Measurements from ENCODE around the gene FNDC4.
A peak's percentile ranks its signal among the peaks of the same experiment; 100 is the strongest.
"Not testable (repeated sequence)": the region's sequence is repeated elsewhere in the genome, so short reads cannot be mapped to it uniquely, and the experiment has no call there.

The FNDC4 gene

GRCh38 chr2:27494944-27495554 lies at the start of gene FNDC4:
FNDC4 (minus strand) TSS chr2:27495200; CDS start chr2:27494679, 521 bp downstream.
- FAIRE-seq (no peak), DNase-seq (ENCODE audit: insufficient read length, low spot score) (no peak)
- peak; percentile 40; the same call in 1 of the 2 replicates for TF ChIP-seq POLR2A (IDR thresholded peaks at IDR 0.05; ENCODE audit: low read depth, low read length)

GRCh38 chr2:27544143-27544821 lies 49.3 kb upstream of the FNDC4 start:
- FAIRE-seq (no peak), DNase-seq (ENCODE audit: insufficient read length, low spot score) (no peak)
- TF ChIP-seq POLR2A (IDR thresholded peaks at IDR 0.05; ENCODE audit: low read depth, low read length) = no peak

GRCh38 chr2:27539649-27540048 lies 44.6 kb upstream of the FNDC4 start:
- FAIRE-seq; DNase-seq (ENCODE audit: insufficient read length, low spot score): not testable (repeated sequence)

GRCh38 chr2:27538839-27539450 lies 43.9 kb upstream of the FNDC4 start:
- not testable (repeated sequence) for DNase-seq (ENCODE audit: insufficient read length, low spot score); FAIRE-seq

- no peak for TF ChIP-seq POLR2A (IDR thresholded peaks at IDR 0.05; ENCODE audit: low read depth, low read length)
- FAIRE-seq = no peak
- DNase-seq (ENCODE audit: insufficient read length, low spot score) = no peak
Observed at GRCh38 chr2:27537287-27537686, 42.3 kb upstream of the FNDC4 start.

GRCh38 chr2:27531983-27532382 lies 37.0 kb upstream of the FNDC4 start:
- no peak for TF ChIP-seq POLR2A (IDR thresholded peaks at IDR 0.05; ENCODE audit: low read depth, low read length)
- no peak for DNase-seq (ENCODE audit: insufficient read length, low spot score)
- no peak for FAIRE-seq

GRCh38 chr2:27527182-27527581 lies 32.2 kb upstream of the FNDC4 start:
- no peak for DNase-seq (ENCODE audit: insufficient read length, low spot score)
- peak; percentile 60 for FAIRE-seq
- no peak for TF ChIP-seq POLR2A (IDR thresholded peaks at IDR 0.05; ENCODE audit: low read depth, low read length)

- no peak for TF ChIP-seq POLR2A (IDR thresholded peaks at IDR 0.05; ENCODE audit: low read depth, low read length)
- no peak for DNase-seq (ENCODE audit: insufficient read length, low spot score)
- FAIRE-seq = no peak
Observed at GRCh38 chr2:27522400-27522945, 27.5 kb upstream of the FNDC4 start.

- no peak for FAIRE-seq
- no peak for DNase-seq (ENCODE audit: insufficient read length, low spot score)
- TF ChIP-seq POLR2A (IDR thresholded peaks at IDR 0.05; ENCODE audit: low read depth, low read length) = no peak
Observed at GRCh38 chr2:27520316-27520715, 25.3 kb upstream of the FNDC4 start.

GRCh38 chr2:27518782-27519113 lies 23.7 kb upstream of the FNDC4 start:
- DNase-seq (ENCODE audit: insufficient read length, low spot score) (no peak), FAIRE-seq (no peak)
- TF ChIP-seq POLR2A (IDR thresholded peaks at IDR 0.05; ENCODE audit: low read depth, low read length) = no peak

- FAIRE-seq = no peak
- DNase-seq (ENCODE audit: insufficient read length, low spot score) = no peak
- TF ChIP-seq POLR2A (IDR thresholded peaks at IDR 0.05; ENCODE audit: low read depth, low read length) = no peak
Observed at GRCh38 chr2:27518113-27518781, 23.2 kb upstream of the FNDC4 start.

GRCh38 chr2:27509326-27509725 lies 14.3 kb upstream of the FNDC4 start:
- no peak for FAIRE-seq
- TF ChIP-seq POLR2A (IDR thresholded peaks at IDR 0.05; ENCODE audit: low read depth, low read length) = no peak
- DNase-seq (ENCODE audit: insufficient read length, low spot score) = no peak

GRCh38 chr2:27507293-27507692 lies 12.3 kb upstream of the FNDC4 start:
- no peak for TF ChIP-seq POLR2A (IDR thresholded peaks at IDR 0.05; ENCODE audit: low read depth, low read length)
- no peak for FAIRE-seq
- DNase-seq (ENCODE audit: insufficient read length, low spot score) = no peak

GRCh38 chr2:27506587-27506986 lies 11.6 kb upstream of the FNDC4 start:
- FAIRE-seq = no peak
- TF ChIP-seq POLR2A (IDR thresholded peaks at IDR 0.05; ENCODE audit: low read depth, low read length) = no peak
- DNase-seq (ENCODE audit: insufficient read length, low spot score) = no peak

All from H54 (cell line).